GM12865 (cell line): Measurements from ENCODE around the gene LCN9.

Experiments used
- DNase-seq: peaks from one replicate; pipeline ENCODE4 v3.0.0; 2010; ENCODE audit warnings: low read depth
- H3K4me3 ChIP-seq: 2 replicates; pipeline ENCODE4 v1.5.1; 2011; ENCODE audit warnings: mild to moderate bottlenecking, low read depth, low read length, control low read depth
- CTCF ChIP-seq: IDR thresholded peaks from 2 replicates; pipeline ENCODE4 v1.5.1; 2011; ENCODE audit warnings: low read length, control low read depth, low read depth, inconsistent platforms; ENCODE audit not compliant: insufficient read depth; ENCODE audit errors: missing control alignments

The LCN9 gene

GRCh38 chr9:135673941-135674340 is 10.8 kb downstream of the LCN9 start:
- no peak overlapping the region for H3K4me3 ChIP-seq
- no peak for DNase-seq
- no peak for TF ChIP-seq CTCF

- DNase-seq = no peak
- no peak for TF ChIP-seq CTCF
- no peak overlapping the region for H3K4me3 ChIP-seq
These were observed 11.9 kb downstream of the LCN9 start for GRCh38 chr9:135674977-135675376.

- no peak for DNase-seq
- H3K4me3 ChIP-seq = no peak overlapping the region
- TF ChIP-seq CTCF = no peak
These were observed 13.8 kb downstream of the LCN9 start for GRCh38 chr9:135676891-135677290.

- TF ChIP-seq CTCF = no peak
- DNase-seq = no peak
- no peak overlapping the region for H3K4me3 ChIP-seq
These were observed 14.6 kb downstream of the LCN9 start for GRCh38 chr9:135677641-135678168.

GRCh38 chr9:135678236-135679017 is 15.3 kb downstream of the LCN9 start:
- H3K4me3 ChIP-seq = no peak overlapping the region
- DNase-seq = no peak
- TF ChIP-seq CTCF = no peak

- DNase-seq = no peak
- TF ChIP-seq CTCF = no peak
- H3K4me3 ChIP-seq = no peak overlapping the region
These were observed 16.9 kb downstream of the LCN9 start for GRCh38 chr9:135680056-135680455.

- H3K4me3 ChIP-seq = no peak overlapping the region
- no peak for TF ChIP-seq CTCF
- no peak for DNase-seq
These were observed 18.1 kb downstream of the LCN9 start for GRCh38 chr9:135681161-135681560.
